NCI-H510A (cell line): ENCODE results near the gene INTS11.
A peak's percentile ranks its signal among the peaks of the same experiment; 100 is the strongest.

Experiments used
- DNase-seq: peaks from one replicate; lab custom pipeline; 2025; lab: John Stamatoyannopoulos, UW

INTS11 gene

GRCh38 chr1:1312450-1313314 lies 11.8 kb downstream of the INTS11 start:
- DNase-seq = no peak

GRCh38 chr1:1311107-1312104 lies 13.1 kb downstream of the INTS11 start:
- DNase-seq = no peak

DNA sequence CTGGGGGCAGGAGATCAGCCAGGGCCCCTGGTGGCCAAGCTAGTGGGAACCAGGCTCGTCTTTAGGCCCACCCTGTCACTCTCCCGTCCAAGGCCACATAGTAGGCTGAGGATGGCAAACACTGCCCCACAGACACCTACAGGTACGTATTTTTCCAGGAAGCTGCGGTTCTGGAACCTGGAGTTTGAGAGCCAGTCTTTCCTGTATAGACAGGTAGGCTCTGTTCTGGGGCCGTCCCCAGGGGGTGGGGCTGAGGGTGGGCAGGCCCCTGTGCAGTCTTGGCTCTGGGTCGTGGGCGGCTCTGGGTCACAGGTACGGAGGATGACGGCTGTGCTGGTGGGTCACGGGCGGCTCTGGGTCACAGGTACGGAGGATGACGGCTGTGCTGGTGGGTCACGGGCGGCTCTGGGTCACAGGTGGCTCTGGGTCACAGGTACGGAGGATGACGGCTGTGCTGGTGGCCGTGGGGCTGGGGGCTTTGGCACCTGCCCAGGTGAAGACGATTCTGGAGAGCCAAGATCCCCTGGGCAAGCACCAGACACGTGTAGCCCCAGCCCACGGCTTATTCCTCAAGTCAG lies 13.9 kb downstream of the INTS11 start:
- DNase-seq = no peak

DNA sequence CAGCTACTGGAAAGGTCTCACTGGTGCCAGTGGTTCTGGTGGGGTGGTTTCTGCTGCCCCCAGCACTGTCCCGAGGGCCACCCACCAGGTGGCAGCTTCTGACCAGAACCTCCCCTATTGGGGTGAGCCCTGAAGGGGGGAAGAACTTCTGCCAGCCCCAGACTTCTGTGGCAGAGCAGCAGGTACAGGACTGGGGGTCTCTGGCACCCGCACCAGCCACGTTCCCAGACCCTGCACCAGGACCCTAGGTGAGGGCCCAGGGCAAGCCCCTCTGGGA lies 14.4 kb downstream of the INTS11 start:
- DNase-seq = no peak

GRCh38 chr1:1309251-1310108 lies 15.0 kb downstream of the INTS11 start:
- peak; percentile 80 for DNase-seq

DNA sequence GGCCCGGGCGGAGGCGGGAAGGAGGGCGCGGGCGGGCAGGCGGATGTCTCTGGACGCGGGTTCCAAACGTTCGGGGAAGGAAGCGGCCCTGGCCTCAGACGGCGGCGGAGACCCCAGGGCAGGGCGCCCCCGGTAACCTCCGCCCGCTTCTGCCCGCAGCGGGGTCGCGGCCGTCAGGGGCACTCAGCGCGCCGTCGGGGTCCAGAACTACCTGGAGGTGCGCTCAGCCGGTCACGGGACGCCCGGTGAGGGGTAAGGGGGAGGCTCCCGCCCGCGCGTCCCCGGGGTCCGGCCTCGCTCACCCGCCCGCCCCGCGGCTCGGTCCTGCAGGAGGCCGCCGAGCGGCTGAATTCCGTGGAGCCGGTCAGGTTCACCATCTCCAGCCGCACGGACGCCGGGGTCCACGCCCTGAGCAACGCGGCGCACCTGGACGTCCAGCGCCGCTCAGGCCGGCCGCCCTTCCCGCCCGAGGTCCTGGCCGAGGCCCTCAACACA lies 15.7 kb downstream of the INTS11 start:
- no peak for DNase-seq

DNA sequence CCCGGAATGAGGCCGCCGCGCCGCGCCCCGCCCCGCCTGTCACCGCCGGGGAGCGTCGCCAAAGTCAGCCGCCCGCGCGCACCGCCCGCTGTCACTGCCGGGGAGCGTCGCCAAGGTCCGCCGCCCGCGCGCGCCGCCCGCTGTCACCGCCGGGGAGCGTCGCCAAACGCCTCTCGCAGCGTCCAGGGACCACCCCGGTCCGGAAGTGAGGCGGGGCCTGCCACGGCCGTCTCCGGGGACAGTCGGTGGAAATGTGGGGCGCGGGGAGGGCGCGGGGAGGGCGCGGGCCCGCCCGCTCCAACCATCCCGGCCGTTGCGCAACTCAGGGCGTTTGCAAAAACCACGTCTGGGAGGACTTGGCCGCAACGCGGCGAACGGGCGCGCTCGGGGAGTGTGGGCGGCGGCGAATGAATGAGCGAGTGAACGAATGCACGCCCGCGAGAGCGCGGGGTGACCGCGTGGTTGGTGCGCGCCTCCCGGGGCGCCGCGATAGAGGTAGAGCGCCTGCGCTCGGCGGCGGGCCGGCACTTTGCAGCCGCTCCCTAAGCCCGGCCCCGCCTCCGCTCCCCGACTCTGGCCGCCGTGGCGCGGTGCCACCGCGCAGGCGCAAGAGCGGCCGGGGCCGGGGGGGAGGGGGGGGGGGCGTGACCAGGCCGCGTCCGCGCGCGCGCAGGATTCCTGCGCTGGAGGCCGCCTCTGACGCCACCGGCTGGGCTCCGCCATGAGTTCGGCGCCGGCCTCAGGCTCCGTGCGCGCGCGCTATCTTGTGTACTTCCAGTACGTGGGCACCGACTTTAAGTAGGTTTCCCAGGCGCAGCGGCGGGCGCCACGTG lies 16.3 kb downstream of the INTS11 start, which contains the start of the genes ACAP3 and PUSL1:
TSS of gene ACAP3 (minus strand) at position 8 of the 833 bp plus-strand sequence. CDS start 115 bp downstream, outside the sequence.
TSS of gene PUSL1 (plus strand) at position 675 of the 833 bp plus-strand sequence. CDS start at position 722, 47 bp downstream.
- peak; percentile 98 for DNase-seq

GRCh38 chr1:1307261-1307922 lies 17.1 kb downstream of the INTS11 start:
- DNase-seq = no peak

- DNase-seq = no peak
Observed at GRCh38 chr1:1306661-1307260, 17.7 kb downstream of the INTS11 start.

GRCh38 chr1:1306070-1306660 lies 18.3 kb downstream of the INTS11 start:
- no peak for DNase-seq

- peak; percentile 82 for DNase-seq
Observed at GRCh38 chr1:1305300-1306069, 19.0 kb downstream of the INTS11 start.

- DNase-seq = peak; percentile 96
Observed at GRCh38 chr1:1304331-1305299, 19.8 kb downstream of the INTS11 start.

DNA sequence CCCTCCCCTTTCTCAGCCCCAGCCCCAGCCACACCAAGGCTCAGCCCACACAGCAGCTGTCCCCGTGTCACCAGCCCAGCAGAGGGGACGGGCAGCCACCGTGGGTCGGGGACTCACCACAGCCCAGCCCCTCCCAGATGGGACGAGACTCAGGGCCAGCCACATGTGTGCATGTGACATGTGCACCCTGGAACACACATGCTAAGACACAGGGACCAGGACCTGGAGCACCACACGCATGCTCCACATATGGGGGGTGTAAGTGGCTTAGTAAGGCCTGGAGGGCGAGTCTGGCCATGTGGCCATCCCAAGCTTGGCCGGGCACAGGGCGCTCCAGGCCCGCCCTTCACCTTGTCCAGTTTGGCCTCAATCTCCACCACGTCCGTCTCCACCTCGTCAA lies 20.7 kb downstream of the INTS11 start:
- no peak for DNase-seq

- DNase-seq = no peak
Observed at GRCh38 chr1:1302951-1303509, 21.4 kb downstream of the INTS11 start.

DNA sequence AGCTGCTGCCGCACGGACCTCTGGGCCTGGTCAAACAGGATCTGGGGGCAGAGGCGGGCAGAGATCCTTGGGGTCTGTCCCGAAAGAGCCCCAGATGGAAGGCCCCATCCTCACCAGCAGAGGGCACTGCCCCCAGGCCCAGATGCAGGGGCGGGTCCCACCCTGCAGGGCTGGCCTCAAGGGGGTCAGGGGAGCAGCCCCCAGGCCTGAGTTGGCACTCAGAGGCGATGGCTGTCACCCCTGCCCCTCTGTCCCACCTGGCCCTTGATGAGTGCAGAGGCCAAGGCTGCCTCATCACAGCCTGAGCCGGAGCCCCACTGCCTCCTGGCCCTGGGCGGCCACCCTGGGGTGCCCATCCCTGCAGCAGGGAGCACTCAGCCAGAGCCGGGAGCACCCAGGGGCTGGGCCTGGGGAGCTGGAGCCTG lies 22.4 kb downstream of the INTS11 start:
- no peak for DNase-seq

DNA sequence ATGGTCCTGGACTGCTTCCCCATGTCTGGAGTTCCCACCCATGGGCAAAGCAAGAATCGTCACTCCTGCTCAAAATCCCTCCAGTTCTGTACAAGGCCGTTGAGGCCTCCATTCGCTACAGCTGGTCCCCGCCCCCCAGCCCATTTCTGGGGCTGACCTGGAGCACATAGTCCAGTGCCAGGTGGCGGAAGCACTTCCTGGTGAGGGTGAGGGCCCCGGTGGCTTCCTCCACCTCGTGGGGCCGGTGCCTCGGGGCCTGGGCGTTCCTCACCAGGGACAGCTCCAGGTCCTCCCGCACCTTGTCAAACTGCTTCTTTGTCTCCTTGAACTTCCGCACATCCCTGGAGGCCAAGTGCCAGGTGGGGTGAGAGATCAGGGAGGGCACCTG lies 24.1 kb downstream of the INTS11 start:
- DNase-seq = no peak
